ENCODE results near the gene GOSR1.
"Not testable (repeated sequence)": the region's sequence is repeated elsewhere in the genome, so short reads cannot be mapped to it uniquely, and the experiment has no call there.

Gene GOSR1

DNA sequence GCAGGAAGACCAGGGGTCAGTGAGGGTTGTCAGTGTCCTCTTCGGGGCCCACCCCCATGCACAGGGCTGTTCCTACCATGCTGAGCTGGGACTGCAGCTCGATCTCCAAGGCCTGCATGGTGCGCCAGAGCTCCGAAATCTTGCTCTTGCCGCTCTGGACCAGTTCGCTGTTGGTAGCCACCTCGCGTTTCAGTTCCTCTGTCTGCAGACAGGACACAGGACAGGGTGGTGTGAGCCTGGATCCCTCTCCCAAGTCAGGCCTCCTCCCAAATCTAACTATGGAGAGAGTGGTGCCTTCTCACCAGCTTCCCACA, 90.9 kb downstream of the GOSR1 start:
- FAIRE-seq (no peak), DNase-seq (ENCODE audit: insufficient read length, low spot score) (no peak)
- TF ChIP-seq POU2F2 (IDR thresholded peaks at IDR 0.05; ENCODE audit: low read depth, low read length), result no peak

DNA sequence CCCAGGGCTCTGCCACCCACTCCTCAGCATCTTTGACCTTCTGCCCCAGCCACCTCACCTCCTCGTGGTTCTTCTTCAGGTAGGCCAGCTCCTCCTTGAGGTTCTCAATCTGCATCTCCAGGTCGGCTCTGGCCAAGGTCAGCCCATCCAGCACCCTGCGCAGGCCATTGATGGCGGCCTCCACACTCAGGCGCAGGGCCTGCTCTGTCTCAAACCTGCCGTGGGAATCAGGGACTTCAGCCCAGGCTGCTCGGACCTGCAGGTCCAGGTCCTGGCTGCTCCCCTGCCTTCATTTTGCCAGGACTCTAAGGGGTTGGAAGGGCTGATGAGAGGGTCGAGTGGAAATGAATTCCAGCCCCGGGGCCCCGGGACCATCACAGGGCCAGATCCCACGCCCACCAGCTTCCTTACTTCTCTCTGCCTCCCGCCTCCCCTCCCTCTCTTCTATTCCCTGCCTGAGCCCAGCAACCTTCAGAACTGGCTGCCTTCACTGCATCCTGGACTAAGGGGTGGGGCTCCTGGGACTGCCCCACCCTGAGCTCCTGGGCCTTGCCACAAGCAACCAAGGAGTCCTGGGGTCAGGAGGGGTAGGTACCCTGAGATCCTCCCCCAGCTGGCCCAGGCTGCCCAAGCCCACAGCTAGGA, 92.4 kb downstream of the GOSR1 start:
- DNase-seq (ENCODE audit: insufficient read length, low spot score); FAIRE-seq: not testable (repeated sequence)

DNA sequence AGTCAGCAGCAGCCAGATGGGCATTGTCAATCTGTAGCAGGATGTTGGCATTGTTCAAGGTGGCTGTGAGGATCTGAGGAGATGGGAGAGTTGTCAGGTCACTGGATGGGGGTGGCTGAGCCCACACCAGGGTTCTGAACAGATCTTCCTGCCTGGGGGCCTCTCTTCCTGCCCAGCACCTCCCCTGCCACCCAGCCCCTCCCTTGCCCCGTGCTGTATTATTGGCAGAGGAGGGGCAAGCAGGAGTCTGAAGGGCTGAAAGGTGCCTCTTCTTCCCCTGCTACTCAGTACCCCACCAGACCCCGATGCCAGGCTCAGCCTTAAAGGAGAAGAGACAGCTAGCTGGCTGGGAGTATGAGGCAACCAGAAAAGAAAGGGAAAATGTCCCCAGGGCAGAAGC, 93.0 kb downstream of the GOSR1 start:
- no peak for DNase-seq (ENCODE audit: insufficient read length, low spot score)
- no peak for FAIRE-seq
- TF ChIP-seq POLR2A (IDR thresholded peaks at IDR 0.05; ENCODE audit: low read depth, low read length) (no peak), SPI1 (IDR thresholded peaks at IDR 0.05; ENCODE audit: low read depth, low read length) (no peak), TAF1 (IDR thresholded peaks at IDR 0.05; ENCODE audit: low read depth, low read length) (no peak), POU2F2 (IDR thresholded peaks at IDR 0.05; ENCODE audit: low read depth, low read length) (no peak), PAX5 (IDR thresholded peaks at IDR 0.05; ENCODE audit: insufficient read depth, low read length, severe bottlenecking) (no peak)

DNA sequence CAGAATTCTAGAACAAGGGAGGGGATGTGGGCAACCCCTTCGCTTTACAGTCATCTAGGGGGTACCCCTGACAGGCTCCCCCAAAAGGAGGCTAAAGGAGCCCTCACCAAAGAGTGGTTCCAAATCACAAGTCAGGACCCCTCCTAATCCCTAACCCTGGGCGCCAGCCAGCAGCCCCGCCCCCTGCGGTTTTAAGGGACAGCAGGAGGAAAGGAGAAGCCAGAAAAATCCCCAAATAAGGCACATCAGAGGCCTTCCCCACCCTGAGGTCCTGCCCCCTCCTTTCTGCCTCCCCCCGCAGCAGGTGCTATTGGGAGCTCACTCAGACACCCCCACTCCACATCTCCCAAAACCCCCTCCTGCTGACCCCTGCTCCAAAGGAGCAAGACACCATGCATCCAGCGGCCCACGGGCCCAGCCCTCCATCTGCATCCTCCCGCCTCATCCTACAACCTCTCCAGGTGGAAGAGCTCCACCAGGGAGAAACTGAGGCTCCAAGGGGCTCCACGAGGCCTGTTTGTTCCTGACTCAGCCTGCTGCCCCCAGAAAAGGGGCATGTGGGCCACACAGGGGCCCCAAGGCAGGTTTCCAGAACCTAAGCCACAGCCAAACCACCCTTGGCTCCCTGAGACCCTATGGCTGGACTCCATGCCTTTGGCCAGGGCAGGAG, 93.5 kb downstream of the GOSR1 start:
- DNase-seq (ENCODE audit: insufficient read length, low spot score), result no peak

DNA sequence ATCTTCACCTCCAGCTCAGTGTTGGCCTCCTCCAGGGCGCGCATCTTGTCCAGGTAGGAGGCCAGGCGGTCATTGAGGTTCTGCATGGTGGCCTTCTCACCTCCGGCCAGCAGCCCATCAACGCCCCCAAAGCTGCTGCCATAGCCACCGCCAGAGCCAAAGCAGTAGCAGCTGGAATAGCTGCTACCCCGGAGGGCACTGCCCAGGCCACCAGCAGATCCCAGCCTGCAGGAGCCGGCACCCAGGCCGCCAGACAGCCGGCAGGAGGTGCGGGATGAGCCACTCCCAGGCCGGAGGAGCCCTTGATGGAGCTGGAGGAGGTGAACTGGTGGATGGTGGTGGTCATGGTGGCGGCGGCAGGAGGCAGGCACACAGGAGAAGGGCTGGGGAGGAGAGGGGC, 94.2 kb downstream of the GOSR1 start:
- FAIRE-seq; DNase-seq (ENCODE audit: insufficient read length, low spot score): not testable (repeated sequence)

More for the DNA sequence above, 93.5 kb downstream of the GOSR1 start:
- no peak for FAIRE-seq
- no peak for TF ChIP-seq POLR2A (IDR thresholded peaks at IDR 0.05; ENCODE audit: low read depth, low read length)
- TF ChIP-seq SPI1 (IDR thresholded peaks at IDR 0.05; ENCODE audit: low read depth, low read length), result no peak
- TF ChIP-seq PAX5 (IDR thresholded peaks at IDR 0.05; ENCODE audit: insufficient read depth, low read length, severe bottlenecking), result no peak
- no peak for TF ChIP-seq POLR2AphosphoS5 (IDR thresholded peaks at IDR 0.05; ENCODE audit: low read depth, low read length)
- TF ChIP-seq POU2F2 (IDR thresholded peaks at IDR 0.05; ENCODE audit: low read depth, low read length), result no peak
- no peak for TF ChIP-seq TAF1 (IDR thresholded peaks at IDR 0.05; ENCODE audit: low read depth, low read length)

DNA sequence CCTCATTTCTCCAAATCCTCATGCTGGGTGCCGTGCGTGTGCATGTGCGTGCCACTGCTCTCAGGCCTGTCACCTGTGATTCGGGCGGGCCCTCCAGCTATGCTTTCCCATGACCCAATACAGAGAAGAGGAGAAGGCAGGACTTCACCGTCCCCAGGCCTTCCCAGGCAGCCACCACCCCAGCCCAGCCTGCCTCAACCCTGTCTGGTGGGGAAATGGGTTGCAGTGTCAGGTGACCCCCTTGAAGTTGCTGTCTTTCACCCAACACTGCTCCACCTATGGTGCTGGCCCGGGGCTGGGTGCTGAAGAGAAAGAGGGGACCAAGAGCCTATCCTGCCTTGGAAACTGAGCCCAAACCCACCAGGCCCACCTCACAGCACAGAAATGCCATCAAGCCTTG, 94.7 kb downstream of the GOSR1 start:
- FAIRE-seq, result no peak

DNA sequence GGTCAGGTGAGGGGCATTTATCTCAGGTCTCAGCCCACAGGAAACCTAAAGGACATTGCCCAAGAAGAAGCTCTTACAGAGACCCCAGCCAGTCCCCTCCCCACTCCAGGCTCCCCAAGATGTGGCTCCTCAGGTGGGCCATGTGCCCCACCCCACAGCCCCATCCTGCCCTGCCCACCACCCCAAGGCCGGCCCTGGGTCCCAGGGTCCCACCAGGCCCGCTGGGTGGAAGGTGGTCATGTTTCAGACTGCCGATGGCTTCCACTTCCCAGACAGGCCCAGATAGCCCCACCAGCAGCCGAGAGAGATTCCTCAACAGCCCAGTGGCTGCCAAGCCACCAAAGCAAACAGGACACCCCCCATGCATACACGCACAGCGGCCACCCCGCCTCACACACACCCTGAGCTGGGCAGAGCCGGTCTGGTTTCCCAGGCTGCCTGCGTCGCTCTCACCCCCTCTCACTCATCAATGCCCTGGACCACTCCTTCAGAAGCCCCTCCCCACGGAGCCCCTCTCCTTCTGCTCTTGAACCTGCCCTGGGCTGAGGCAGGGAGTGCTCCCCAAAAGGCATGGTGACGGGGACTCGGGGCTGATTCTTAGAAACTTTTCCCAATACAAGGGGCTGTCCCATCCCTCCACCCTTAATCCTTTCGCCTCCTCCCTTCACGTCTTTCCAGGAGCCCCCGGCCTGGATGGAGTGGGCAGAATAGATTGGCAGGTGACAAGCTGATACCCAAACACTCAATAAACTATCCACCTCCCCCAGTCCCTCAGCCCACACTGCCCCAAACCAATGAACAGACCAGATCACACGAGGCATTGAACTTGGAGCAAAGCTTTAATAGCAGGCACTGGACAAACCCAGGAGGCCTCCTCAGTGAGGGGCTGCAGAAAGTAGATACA, 95.7 kb downstream of the GOSR1 start:
- not testable (repeated sequence) for FAIRE-seq; DNase-seq (ENCODE audit: insufficient read length, low spot score)

More for the DNA sequence above, 94.7 kb downstream of the GOSR1 start:
- TF ChIP-seq POLR2AphosphoS5 (IDR thresholded peaks at IDR 0.05; ENCODE audit: low read depth, low read length) (no peak), POU2F2 (IDR thresholded peaks at IDR 0.05; ENCODE audit: low read depth, low read length) (no peak), PAX5 (IDR thresholded peaks at IDR 0.05; ENCODE audit: insufficient read depth, low read length, severe bottlenecking) (no peak), SPI1 (IDR thresholded peaks at IDR 0.05; ENCODE audit: low read depth, low read length) (no peak), POLR2A (IDR thresholded peaks at IDR 0.05; ENCODE audit: low read depth, low read length) (no peak), TAF1 (IDR thresholded peaks at IDR 0.05; ENCODE audit: low read depth, low read length) (no peak)
- no peak for DNase-seq (ENCODE audit: insufficient read length, low spot score)

DNA sequence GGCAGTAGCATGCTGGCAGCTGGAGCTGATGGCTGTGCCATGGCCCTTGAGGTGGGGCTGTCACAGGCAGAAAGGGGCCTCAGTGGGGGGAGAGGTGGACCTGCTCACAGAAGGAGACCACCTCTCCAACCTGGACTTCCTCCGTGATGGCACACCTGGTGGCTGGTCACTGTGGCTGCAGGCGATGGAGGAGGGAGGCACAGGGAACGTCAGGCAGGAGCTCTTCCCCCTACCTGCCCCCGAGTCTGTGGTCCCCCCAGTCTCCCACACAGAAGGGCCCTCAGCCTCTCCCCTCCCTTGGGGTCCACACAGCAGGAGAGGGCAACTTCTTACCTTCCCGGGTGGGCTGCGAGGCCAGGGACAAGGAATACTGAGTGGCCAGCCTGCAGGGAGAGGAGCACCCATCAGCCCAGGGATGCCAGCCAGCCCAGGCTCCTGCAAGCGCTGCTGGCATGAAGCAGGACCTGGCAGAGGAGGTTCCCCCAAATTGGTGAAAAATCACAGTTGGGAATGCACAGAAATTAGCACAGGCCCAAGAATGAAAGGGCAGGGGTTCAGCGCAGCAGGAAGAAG, 96.5 kb downstream of the GOSR1 start:
- no peak for DNase-seq (ENCODE audit: insufficient read length, low spot score)
- TF ChIP-seq PAX5 (IDR thresholded peaks at IDR 0.05; ENCODE audit: insufficient read depth, low read length, severe bottlenecking), result no peak
- TF ChIP-seq SPI1 (IDR thresholded peaks at IDR 0.05; ENCODE audit: low read depth, low read length), result no peak
- TF ChIP-seq TAF1 (IDR thresholded peaks at IDR 0.05; ENCODE audit: low read depth, low read length), result no peak
- TF ChIP-seq POLR2A (IDR thresholded peaks at IDR 0.05; ENCODE audit: low read depth, low read length), result no peak
- no peak for FAIRE-seq

DNA sequence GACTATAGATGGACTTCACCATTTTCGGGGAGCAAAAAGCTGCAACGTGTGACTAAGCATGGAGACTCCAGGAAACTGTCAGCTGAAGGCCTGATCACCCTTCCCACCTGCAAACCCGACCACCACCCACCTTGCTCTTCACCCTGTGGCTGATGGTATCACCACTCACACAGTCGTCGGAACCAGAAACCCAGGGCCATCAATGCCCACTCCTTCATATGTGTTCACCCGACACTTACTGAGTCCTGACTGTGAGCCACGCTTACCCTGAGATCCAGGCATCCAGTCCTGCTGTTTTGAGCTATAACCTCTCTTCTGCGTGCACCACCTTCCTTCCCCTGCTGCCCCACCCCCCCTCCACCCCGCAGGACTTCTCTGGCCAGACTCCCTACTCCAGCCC, 97.1 kb downstream of the GOSR1 start:
- not testable (repeated sequence) for DNase-seq (ENCODE audit: insufficient read length, low spot score); FAIRE-seq

DNA sequence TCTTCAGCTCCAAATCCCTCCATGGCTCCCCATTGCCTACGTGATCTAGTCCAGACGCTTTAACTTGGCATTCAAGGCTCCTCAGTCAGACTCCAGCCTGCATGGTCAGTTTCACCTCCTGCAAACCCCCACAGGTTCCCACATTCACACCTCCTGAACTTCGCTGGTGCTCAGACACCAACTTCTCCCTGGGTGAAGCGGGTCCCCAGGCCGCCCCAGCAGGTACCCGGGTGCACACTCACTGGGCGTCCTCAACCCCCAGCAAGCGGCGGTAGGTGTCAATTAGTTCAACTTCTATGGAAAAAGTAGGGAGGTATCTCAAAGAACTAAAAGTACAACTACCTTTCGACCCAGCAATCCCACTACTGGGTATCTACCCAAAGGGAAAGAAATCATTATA, 97.6 kb downstream of the GOSR1 start:
- FAIRE-seq; DNase-seq (ENCODE audit: insufficient read length, low spot score): not testable (repeated sequence)

DNA sequence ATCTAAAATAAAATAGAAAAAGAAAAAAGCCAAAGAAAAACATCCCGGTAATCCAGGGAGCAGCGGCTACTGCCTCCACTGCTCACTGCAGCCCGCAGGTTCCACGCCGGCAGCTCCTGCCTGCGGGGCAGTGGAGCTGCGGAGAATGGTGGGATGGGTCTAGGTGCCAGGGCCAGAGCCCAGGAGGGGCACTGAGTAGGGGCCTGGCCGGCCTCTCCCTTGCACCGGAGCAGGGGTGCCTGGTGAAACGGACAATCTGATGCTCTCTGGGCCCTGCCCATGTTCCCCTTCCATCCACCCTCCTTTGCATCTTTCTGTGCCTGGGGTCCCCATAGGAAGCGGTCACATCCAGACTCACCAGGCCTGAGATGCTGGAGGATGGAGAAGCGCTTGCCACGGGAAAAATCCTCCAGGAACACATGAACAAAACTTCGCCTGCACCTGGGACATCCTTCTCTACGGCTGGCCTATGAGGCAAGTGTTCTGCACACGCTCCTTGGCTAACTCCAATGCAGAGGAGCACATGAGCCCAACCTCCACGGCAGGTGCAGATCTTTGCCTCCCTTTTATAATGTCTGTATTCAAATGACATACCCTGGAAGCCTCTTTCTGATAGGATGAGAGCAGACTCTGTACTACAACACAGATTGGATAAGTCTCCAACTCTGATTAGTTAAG, 98.6 kb downstream of the GOSR1 start:
- not testable (repeated sequence) for FAIRE-seq; DNase-seq (ENCODE audit: insufficient read length, low spot score)
